Endothelial cell of umbilical vein (primary cell): ENCODE results near the gene SLC37A1. TPM values are rescaled to one million over a fixed set of nuclear protein-coding genes. Genes with fewer than 3 reads are reported as not detected.

ENCODE experiments used
- BruUV-seq: library from RNA; stranded (reverse); fragments of 400-500 nt; replicated peaks from 2 replicates; lab custom pipeline; 2021; lab: Mats Ljungman, UMichigan
- CTCF ChIA-PET: fragments of 300-600, 350-600 bp; sonication (Branson Sonifier 250); formaldehyde crosslinking; loops from one replicate; lab custom pipeline; 2021; ENCODE audit warnings: antibody characterized with exemption, inconsistent platforms; lab: Charles Lee
- POLR2A ChIA-PET: fragments of 300-600, 350-600 bp; sonication (Branson Sonifier 250); formaldehyde crosslinking; loops from one replicate; lab custom pipeline; 2021; ENCODE audit warnings: antibody characterized with exemption, inconsistent platforms; lab: Charles Lee
- DNase-seq: peaks from one replicate; pipeline ENCODE4 v3.0.0-alpha.2; 2011; ENCODE audit warnings: low read depth, low spot score
- FAIRE-seq: peaks from 2 replicates; lab custom pipeline; 2011; peaks lifted over from hg19 to GRCh38; lab: Jason Lieb, UNC
- H2AFZ ChIP-seq: 2 replicates; pipeline ENCODE4 v1.6.0; 2012; ENCODE audit warnings: low read depth, low read length, control low read depth, inconsistent platforms
- H3K27ac ChIP-seq: 2 replicates; pipeline ENCODE4 v1.5.1; 2011; ENCODE audit warnings: low read depth, mild to moderate bottlenecking, control low read depth, low read length, moderate library complexity; ENCODE audit not compliant: insufficient read depth
- H3K27me3 ChIP-seq, 2 experiments: 2 replicates each; pipeline versions ENCODE4 v1.6.0 to v1.6.1; 2011; ENCODE audit warnings: low read length in 2 of 2, mixed read lengths in 1 of 2; ENCODE audit not compliant: control insufficient read depth in 2 of 2, insufficient read depth in 2 of 2
- H3K36me3 ChIP-seq, 2 experiments: 2 replicates in 1 of 2; 3 replicates in 1 of 2; pipeline ENCODE4 v1.5.1; 2011; ENCODE audit warnings: low read length in 2 of 2, mild to moderate bottlenecking in 1 of 2, moderate library complexity in 1 of 2; ENCODE audit not compliant: control insufficient read depth in 2 of 2, insufficient read depth in 2 of 2; ENCODE audit errors: extremely low read depth in 1 of 2
- H3K4me1 ChIP-seq: 3 replicates; pipeline ENCODE4 v1.5.1; 2011; ENCODE audit warnings: mild to moderate bottlenecking, low read length; ENCODE audit not compliant: control insufficient read depth, insufficient read depth; ENCODE audit errors: extremely low read depth
- H3K4me2 ChIP-seq: 2 replicates; pipeline ENCODE4 v1.6.1; 2011; ENCODE audit warnings: low read length, control low read depth, mixed read lengths; ENCODE audit not compliant: insufficient read depth
- H3K4me3 ChIP-seq, 3 experiments: fragments of 200-600 bp in 1 of 3; sonication (generic), shearing (Covaris generic) in 1 of 3; replicated peaks in 1 of 3; 2 replicates each; pipeline ENCODE4 v1.5.1; 2011 to 2016; ENCODE audit warnings: control low read depth in 3 of 3, low read length in 3 of 3, mild to moderate bottlenecking in 2 of 3, inconsistent platforms in 1 of 3, low read depth in 1 of 3, moderate library complexity in 1 of 3; ENCODE audit not compliant: insufficient read depth in 1 of 3
- H3K79me2 ChIP-seq: 2 replicates; pipeline ENCODE4 v1.6.0; 2012; ENCODE audit warnings: low read length, inconsistent platforms; ENCODE audit not compliant: control insufficient read depth, insufficient read depth
- H3K9ac ChIP-seq: replicated peaks from 2 replicates; pipeline ENCODE3; 2011; ENCODE audit warnings: low read length, control low read depth; ENCODE audit not compliant: insufficient read depth; ENCODE audit errors: extremely low read depth
- H3K9me1 ChIP-seq: replicated peaks from 3 replicates; pipeline ENCODE4 v1.6.0; 2011; ENCODE audit warnings: mild to moderate bottlenecking, low read length; ENCODE audit not compliant: control insufficient read depth, insufficient read depth; ENCODE audit errors: extremely low read depth
- H3K9me3 ChIP-seq: replicated peaks from 2 replicates; pipeline ENCODE4 v1.5.1; 2012; ENCODE audit warnings: low read length, inconsistent platforms; ENCODE audit not compliant: control insufficient read depth, insufficient read depth
- H4K20me1 ChIP-seq: replicated peaks from 2 replicates; pipeline ENCODE3; 2011; ENCODE audit warnings: mild to moderate bottlenecking, low read length; ENCODE audit not compliant: control insufficient read depth, insufficient read depth; ENCODE audit errors: extremely low read depth
- EZH2 ChIP-seq: IDR thresholded peaks from 2 replicates; pipeline ENCODE4 v1.6.1; 2012; ENCODE audit warnings: borderline replicate concordance, low read depth, mild to moderate bottlenecking, moderate library complexity, low read length, inconsistent platforms; ENCODE audit not compliant: severe bottlenecking
- FOS ChIP-seq: IDR thresholded peaks from 2 replicates; pipeline ENCODE4 v1.6.1; 2011; ENCODE audit warnings: mild to moderate bottlenecking, low read length, moderate library complexity, borderline replicate concordance; ENCODE audit not compliant: insufficient read depth
- GATA2 ChIP-seq: IDR thresholded peaks from 2 replicates; pipeline ENCODE4 v1.7.0; 2011; ENCODE audit warnings: low read depth, mild to moderate bottlenecking, moderate library complexity, mixed read lengths, low read length; ENCODE audit not compliant: insufficient read length, insufficient read depth
- JUN ChIP-seq: IDR thresholded peaks from 2 replicates; pipeline ENCODE4 v1.6.1; 2011; ENCODE audit warnings: borderline replicate concordance, low read depth; ENCODE audit not compliant: insufficient read length, insufficient read depth
- MYC ChIP-seq: IDR thresholded peaks from one replicate; pipeline ENCODE4 v1.6.1; 2011; ENCODE audit warnings: mild to moderate bottlenecking, low read depth, low read length
- POLR2A ChIP-seq: IDR thresholded peaks from 2 replicates; pipeline ENCODE4 v1.6.1; 2012; ENCODE audit warnings: low read depth, mild to moderate bottlenecking, control low read depth, low read length
- POLR2AphosphoS5 ChIP-seq: IDR thresholded peaks from 2 replicates; pipeline ENCODE4 v1.6.1; 2012; ENCODE audit warnings: low read depth, mild to moderate bottlenecking, control low read depth, low read length, moderate library complexity; ENCODE audit not compliant: insufficient read depth
- dilution Hi-C: fragments of 300-500 bp; cut with MboI; formaldehyde crosslinking; loops from one replicate; pipeline ENCODE4 v1.15.0; 2019; ENCODE audit warnings: low sequenced_read_pairs; ENCODE audit not compliant: extremely low pct_ligation_motif_present
- intact Hi-C: fragments of 100-400 bp; cut with micrococcal nuclease; formaldehyde crosslinking; loops from one replicate; pipeline ENCODE4 v1.10.0; 2022
- polyA plus RNA-seq, 4 experiments: library from polyadenylated mRNA; depleted of rRNA in 3 of 4; stranded (reverse) in 3 of 4; unstranded in 1 of 4; fragments of >200 nt; gene quantifications; 2 replicates each; pipeline versions ENCODE4 v1.2.1 to v1.2.3, GENCODE V29; 2011 to 2012; ENCODE audit warnings: missing spikeins in 1 of 4
- total RNA-seq: library from RNA; stranded (reverse); gene quantifications from 2 replicates; pipeline ENCODE4 v1.2.3, GENCODE V29; 2021
- TF ChIP-seq, protein P1 (sequence below), 2 donors: IDR thresholded peaks; 1 replicate in 1 of 2; 2 replicates in 1 of 2; pipeline ENCODE4 v1.5.1; 2011; ENCODE audit warnings: low read length in 2 of 2, mild to moderate bottlenecking in 2 of 2, moderate library complexity in 2 of 2, control low read depth in 1 of 2, inconsistent platforms in 1 of 2, low read depth in 1 of 2; ENCODE audit not compliant: insufficient read depth in 1 of 2; ENCODE audit errors: extremely low read depth in 1 of 2
- TF ChIP-seq, protein P2 (sequence below): IDR thresholded peaks from 2 replicates; pipeline ENCODE4 v1.6.1; 2011; ENCODE audit not compliant: insufficient read depth, insufficient read length

Gene SLC37A1
- total and polyA plus RNA-seq, 2 donors (not counting 3 experiments of a cell fraction or from before 2014, with no cell fraction given), result 4.7 to 7.6 TPM

DNA sequence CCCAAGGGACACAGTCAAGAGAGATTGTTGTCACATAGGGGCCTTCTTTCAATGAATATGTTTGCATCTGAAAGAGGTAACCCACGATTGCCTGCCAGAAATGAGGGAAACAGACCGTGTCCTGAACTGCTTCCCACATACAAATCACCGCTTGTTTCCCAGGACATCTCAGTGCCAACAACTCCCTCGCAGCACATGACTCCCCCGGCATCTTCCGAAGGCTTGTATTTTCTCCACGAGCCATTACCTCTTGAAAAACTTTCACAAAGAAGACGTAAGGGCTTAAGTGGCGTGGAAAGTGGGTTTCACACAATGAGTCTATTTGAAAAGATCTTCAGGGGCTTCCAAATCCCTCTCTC, 108.1 kb downstream of the SLC37A1 start:
- no peak overlapping the region for H3K9ac ChIP-seq
- FAIRE-seq (no peak), DNase-seq (no peak)
- no peaks in the 10 kb centered on the region for H4K20me1 ChIP-seq
- no peak overlapping the region for H3K4me3 ChIP-seq
- H3K4me2 ChIP-seq, result no peak overlapping the region
- ChIA-PET POLR2A (no interaction called here), CTCF (no interaction called here)
- no peak overlapping the region for H2AFZ ChIP-seq
- no peak overlapping the region for H3K27ac ChIP-seq
- intact Hi-C loops (no loop called here), dilution Hi-C loops (no loop called here)
- no peaks in the 10 kb centered on the region for H3K36me3 ChIP-seq
- no peaks in the 10 kb centered on the region for H3K9me1 ChIP-seq
- peaks cover 0 to 1% of the 10 kb centered on the region in 2 experiments for H3K27me3 ChIP-seq
- H3K79me2 ChIP-seq, result no peaks in the 10 kb centered on the region
- H3K4me1 ChIP-seq, result no peaks in the 10 kb centered on the region
- no TSS peak for BruUV-seq
- H3K9me3 ChIP-seq, result no peaks in the 10 kb centered on the region
- TF ChIP-seq EZH2 (no peak), POLR2AphosphoS5 (no peak), GATA2 (no peak), MYC (no peak), POLR2A (no peak), JUN (no peak), FOS (no peak)
- TF ChIP-seq, protein P1, sequence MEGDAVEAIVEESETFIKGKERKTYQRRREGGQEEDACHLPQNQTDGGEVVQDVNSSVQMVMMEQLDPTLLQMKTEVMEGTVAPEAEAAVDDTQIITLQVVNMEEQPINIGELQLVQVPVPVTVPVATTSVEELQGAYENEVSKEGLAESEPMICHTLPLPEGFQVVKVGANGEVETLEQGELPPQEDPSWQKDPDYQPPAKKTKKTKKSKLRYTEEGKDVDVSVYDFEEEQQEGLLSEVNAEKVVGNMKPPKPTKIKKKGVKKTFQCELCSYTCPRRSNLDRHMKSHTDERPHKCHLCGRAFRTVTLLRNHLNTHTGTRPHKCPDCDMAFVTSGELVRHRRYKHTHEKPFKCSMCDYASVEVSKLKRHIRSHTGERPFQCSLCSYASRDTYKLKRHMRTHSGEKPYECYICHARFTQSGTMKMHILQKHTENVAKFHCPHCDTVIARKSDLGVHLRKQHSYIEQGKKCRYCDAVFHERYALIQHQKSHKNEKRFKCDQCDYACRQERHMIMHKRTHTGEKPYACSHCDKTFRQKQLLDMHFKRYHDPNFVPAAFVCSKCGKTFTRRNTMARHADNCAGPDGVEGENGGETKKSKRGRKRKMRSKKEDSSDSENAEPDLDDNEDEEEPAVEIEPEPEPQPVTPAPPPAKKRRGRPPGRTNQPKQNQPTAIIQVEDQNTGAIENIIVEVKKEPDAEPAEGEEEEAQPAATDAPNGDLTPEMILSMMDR (IDR thresholded peaks at IDR 0.05; ENCODE audit: extremely low read depth in 1 of 2, insufficient read depth in 1 of 2, low read depth in 1 of 2, low read length in 2 of 2), result no peak
- TF ChIP-seq, protein P2, sequence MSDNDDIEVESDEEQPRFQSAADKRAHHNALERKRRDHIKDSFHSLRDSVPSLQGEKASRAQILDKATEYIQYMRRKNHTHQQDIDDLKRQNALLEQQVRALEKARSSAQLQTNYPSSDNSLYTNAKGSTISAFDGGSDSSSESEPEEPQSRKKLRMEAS, result no peak
